CD4-positive, alpha-beta T cell treated with Interleukin-6 at 100 ng/mL for 8 hours (primary cell): ENCODE data around the gene SLC38A1.
A peak's percentile ranks its signal among the peaks of the same experiment; 100 is the strongest.
"Not testable (repeated sequence)": the region's sequence is repeated elsewhere in the genome, so short reads cannot be mapped to it uniquely, and the experiment has no call there.

Source experiments
- DNase-seq: peaks from one replicate; pipeline ENCODE4 v3.0.0-alpha.2; 2020; ENCODE audit warnings: mixed read lengths, low spot score

Gene SLC38A1

GRCh38 chr12:46268583-46269428 is at the start of gene SLC38A1:
SLC38A1 (minus strand) TSS chr12:46269043; CDS start chr12:46239800, 29,243 bp downstream.
- peak; percentile 89 for DNase-seq

- no peak for DNase-seq
Measured at GRCh38 chr12:46318037-46318436, 49.2 kb upstream of the SLC38A1 start.

- DNase-seq: no peak
Measured at GRCh38 chr12:46304070-46304469, 35.2 kb upstream of the SLC38A1 start.

- peak; percentile 72 for DNase-seq
Measured at GRCh38 chr12:46303039-46303666, 34.3 kb upstream of the SLC38A1 start.

- DNase-seq: no peak
Measured at GRCh38 chr12:46300910-46301309, 32.1 kb upstream of the SLC38A1 start.

GRCh38 chr12:46299851-46300250 is 31.0 kb upstream of the SLC38A1 start:
- DNase-seq: no peak

- no peak for DNase-seq
Measured at GRCh38 chr12:46298261-46298660, 29.4 kb upstream of the SLC38A1 start.

GRCh38 chr12:46296822-46297221 is 28.0 kb upstream of the SLC38A1 start:
- DNase-seq: no peak

- no peak for DNase-seq
Measured at GRCh38 chr12:46292754-46293402, 24.0 kb upstream of the SLC38A1 start.

GRCh38 chr12:46291953-46292352 is 23.1 kb upstream of the SLC38A1 start:
- not testable (repeated sequence) for DNase-seq

- not testable (repeated sequence) for DNase-seq
Measured at GRCh38 chr12:46285177-46285576, 16.3 kb upstream of the SLC38A1 start.

GRCh38 chr12:46282829-46283228 is 14.0 kb upstream of the SLC38A1 start:
- DNase-seq: no peak

- DNase-seq: no peak
Measured at GRCh38 chr12:46276756-46277155, 7.9 kb upstream of the SLC38A1 start.

GRCh38 chr12:46271863-46272262 is 3.0 kb upstream of the SLC38A1 start:
- DNase-seq: no peak

- peak; percentile 82 for DNase-seq
Measured at GRCh38 chr12:46269429-46270241, 792 bp upstream of the SLC38A1 start.

GRCh38 chr12:46267825-46268582 is 839 bp downstream of the SLC38A1 start:
- DNase-seq: peak; percentile 43

GRCh38 chr12:46267575-46267824 is 1.3 kb downstream of the SLC38A1 start:
- peak; percentile 37 for DNase-seq

GRCh38 chr12:46266869-46267574 is 1.8 kb downstream of the SLC38A1 start:
- peak; percentile 68 for DNase-seq

- DNase-seq: peak; percentile 43
Measured at GRCh38 chr12:46266382-46266791, 2.5 kb downstream of the SLC38A1 start.

- no peak for DNase-seq
Measured at GRCh38 chr12:46265734-46266133, 3.1 kb downstream of the SLC38A1 start.

GRCh38 chr12:46265102-46265501 is 3.7 kb downstream of the SLC38A1 start:
- no peak for DNase-seq
